ENCODE results near the gene SSTR5. TPM values are rescaled to one million over a fixed set of nuclear protein-coding genes. Genes with fewer than 3 reads are reported as not detected.
"Not testable (repeated sequence)": the region's sequence is repeated elsewhere in the genome, so short reads cannot be mapped to it uniquely, and the experiment has no call there.

SSTR5 gene
- total and polyA plus RNA-seq, 2 donors from 2014 or later = 6.7 TPM; not detected in 1

DNA sequence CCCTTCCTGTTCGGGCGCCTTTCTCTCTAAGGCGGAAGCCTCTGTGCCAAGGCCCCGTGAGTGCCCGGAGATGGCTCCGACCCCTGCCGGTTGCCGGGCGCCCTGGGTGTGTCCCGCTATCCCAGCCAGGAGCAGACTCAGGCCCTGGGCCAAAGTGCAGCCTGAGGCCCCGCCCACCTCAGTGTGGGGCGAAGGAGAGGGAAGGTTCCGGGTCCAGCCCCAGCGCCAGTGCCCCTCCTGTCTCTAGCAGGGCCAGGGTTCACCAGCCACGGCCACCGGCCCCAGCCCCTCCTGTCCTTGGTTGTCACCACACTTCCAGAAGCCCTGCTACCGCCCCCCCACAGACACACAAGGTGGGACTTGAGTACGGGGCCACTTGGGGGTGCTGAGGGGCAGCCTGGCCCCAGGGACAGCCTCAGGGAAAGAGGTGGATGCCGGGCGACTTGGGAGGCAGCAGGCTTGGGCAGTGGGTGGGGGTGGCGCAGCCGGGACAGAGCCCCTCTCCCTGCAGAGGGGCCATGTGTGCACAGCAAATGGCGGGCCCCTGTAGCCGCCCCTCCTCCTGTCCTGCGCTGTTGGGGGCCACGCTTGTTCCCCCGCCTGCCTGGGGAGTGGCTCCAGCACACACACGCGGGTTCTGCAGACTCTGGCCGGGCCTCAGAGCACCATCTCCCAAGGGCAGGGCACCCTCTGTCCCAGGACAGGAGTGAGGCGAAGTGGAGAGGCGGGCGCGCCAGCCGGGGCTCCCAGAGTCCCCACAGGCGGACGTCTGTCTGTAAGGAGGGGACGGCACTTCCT, 17.5 kb downstream of the SSTR5 start:
- Histone ChIP-seq H3K9me3 (ENCODE audit: control insufficient read depth in 2 of 3, insufficient read depth in 1 of 3, low read length in 3 of 3) (peaks cover 0 to 8% (median 0%) of the 10 kb centered on the region in 3 donors), H3K4me1 (ENCODE audit: control insufficient read depth in 2 of 3, insufficient read depth in 2 of 3, low read depth in 1 of 3, low read length in 3 of 3) (peaks cover 0 to 7% (median 0%) of the 10 kb centered on the region in 3 donors), H3K4me3 (ENCODE audit: low read length in 3 of 3) (peak overlapping the region in 1 of 3 donors; percentile 39), H3K27me3 (ENCODE audit: control insufficient read depth, insufficient read depth, low read length) (no peaks in the 10 kb centered on the region), H3K36me3 (ENCODE audit: control insufficient read depth in 2 of 3, insufficient read depth in 3 of 3, low read length in 3 of 3) (no peaks in the 10 kb centered on the region), H3K27ac (ENCODE audit: low read depth in 2 of 2, low read length in 2 of 2) (no peak overlapping the region), H3K9ac (ENCODE audit: low read length in 3 of 3) (no peak overlapping the region)
- FAIRE-seq (no peak), DNase-seq (peak in 4 of 5 donors; percentile 61 to 94 (median 78))
- intact Hi-C loops (cut with DNase I) = no loop called here
- TF ChIP-seq CTCF (IDR thresholded peaks at IDR 0.05; ENCODE audit: borderline replicate concordance, extremely low read depth, insufficient read depth) = no peak

- Histone ChIP-seq H3K27me3 (ENCODE audit: control insufficient read depth, insufficient read depth, low read length) (no peaks in the 10 kb centered on the region), H3K4me1 (ENCODE audit: control insufficient read depth in 2 of 3, insufficient read depth in 2 of 3, low read depth in 1 of 3, low read length in 3 of 3) (peaks cover 0 to 7% (median 0%) of the 10 kb centered on the region in 3 donors), H3K9me3 (ENCODE audit: control insufficient read depth in 2 of 3, insufficient read depth in 1 of 3, low read length in 3 of 3) (no peaks in the 10 kb centered on the region), H3K9ac (ENCODE audit: low read length in 3 of 3) (no peak overlapping the region), H3K27ac (ENCODE audit: low read depth in 2 of 2, low read length in 2 of 2) (no peak overlapping the region), H3K36me3 (ENCODE audit: control insufficient read depth in 2 of 3, insufficient read depth in 3 of 3, low read length in 3 of 3) (no peaks in the 10 kb centered on the region), H3K4me3 (ENCODE audit: low read length in 3 of 3) (peak overlapping the region in 1 of 3 donors; percentile 39)
- peak in 4 of 5 donors; percentile 89 to 94 (median 90) for DNase-seq
- intact Hi-C loops (cut with DNase I) = no loop called here
- no peak for FAIRE-seq
- no peak for TF ChIP-seq CTCF (IDR thresholded peaks at IDR 0.05; ENCODE audit: borderline replicate concordance, extremely low read depth, insufficient read depth)
These were observed 18.4 kb downstream of the SSTR5 start for GRCh38 chr16:1090620-1091587.

DNA sequence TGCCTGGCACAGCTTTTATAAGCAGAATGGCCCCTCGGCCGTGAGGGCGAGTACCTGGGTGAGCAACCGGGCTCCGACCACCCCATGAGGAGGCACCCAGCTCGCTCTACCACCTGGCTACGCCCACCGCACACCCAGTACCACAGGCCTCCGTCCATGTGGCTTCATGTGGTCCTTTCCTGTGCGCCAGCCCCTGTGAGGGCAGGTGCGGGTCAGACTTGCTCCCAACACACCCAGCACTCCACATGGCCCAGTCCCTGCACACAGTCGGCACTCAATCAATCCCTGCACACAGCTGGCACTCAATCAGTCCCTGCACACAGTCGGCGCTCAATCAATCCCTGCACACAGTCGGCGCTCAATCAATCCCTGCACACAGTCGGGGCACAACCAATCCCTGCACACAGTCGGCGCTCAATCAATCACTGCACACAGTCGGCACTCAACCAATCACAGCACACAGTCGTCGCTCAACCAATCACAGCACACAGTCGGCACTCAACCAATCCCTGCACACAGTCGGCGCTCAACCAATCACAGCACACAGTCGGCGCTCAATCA, 19.5 kb downstream of the SSTR5 start:
- Histone ChIP-seq H3K27ac (ENCODE audit: low read depth in 2 of 2, low read length in 2 of 2) (no peak overlapping the region), H3K36me3 (ENCODE audit: control insufficient read depth in 2 of 3, insufficient read depth in 3 of 3, low read length in 3 of 3) (no peaks in the 10 kb centered on the region), H3K9me3 (ENCODE audit: control insufficient read depth in 2 of 3, insufficient read depth in 1 of 3, low read length in 3 of 3) (no peaks in the 10 kb centered on the region), H3K4me1 (ENCODE audit: control insufficient read depth in 2 of 3, insufficient read depth in 2 of 3, low read depth in 1 of 3, low read length in 3 of 3) (peaks cover 0 to 7% (median 0%) of the 10 kb centered on the region in 3 donors), H3K4me3 (ENCODE audit: low read length in 3 of 3) (no peak overlapping the region), H3K27me3 (ENCODE audit: control insufficient read depth, insufficient read depth, low read length) (no peaks in the 10 kb centered on the region), H3K9ac (ENCODE audit: low read length in 3 of 3) (no peak overlapping the region)
- no peak for FAIRE-seq
- no peak for DNase-seq
- intact Hi-C loops (cut with DNase I) = no loop called here
- TF ChIP-seq CTCF (IDR thresholded peaks at IDR 0.05; ENCODE audit: borderline replicate concordance, extremely low read depth, insufficient read depth) = no peak

- H3K27ac ChIP-seq (ENCODE audit: low read depth in 2 of 2, low read length in 2 of 2); H3K9ac ChIP-seq (ENCODE audit: low read length in 3 of 3); H3K27me3 ChIP-seq (ENCODE audit: control insufficient read depth, insufficient read depth, low read length); H3K36me3 ChIP-seq (ENCODE audit: control insufficient read depth in 2 of 3, insufficient read depth in 3 of 3, low read length in 3 of 3); DNase-seq; H3K4me3 ChIP-seq (ENCODE audit: low read length in 3 of 3); intact Hi-C loops (cut with DNase I); H3K4me1 ChIP-seq (ENCODE audit: control insufficient read depth in 2 of 3, insufficient read depth in 2 of 3, low read depth in 1 of 3, low read length in 3 of 3); H3K9me3 ChIP-seq (ENCODE audit: control insufficient read depth in 2 of 3, insufficient read depth in 1 of 3, low read length in 3 of 3); FAIRE-seq: not testable (repeated sequence)
These were observed 20.2 kb downstream of the SSTR5 start for GRCh38 chr16:1092685-1093283.
